PC-9 (cell line): ENCODE data around the gene ANKRD44.

Experiments used
- CTCF ChIP-seq: fragments of 200-600 bp; sonication (generic); conservative IDR thresholded peaks from 2 replicates; pipeline ENCODE4 v1.6.1; 2017; ENCODE audit warnings: mixed run types, antibody characterized with exemption, mild to moderate bottlenecking, moderate library complexity
- EZH2 ChIP-seq: fragments of 200-600 bp; sonication (generic); IDR thresholded peaks from 2 replicates; pipeline ENCODE4 v1.8.0; 2017; ENCODE audit warnings: antibody characterized with exemption, low read depth

GRCh38 chr2:196977507-196977906 is 333.1 kb downstream of the ANKRD44 start:
- TF ChIP-seq CTCF (no peak), EZH2 (no peak)
